Measurements from ENCODE around the gene HLA-B. TPM values are rescaled to one million over a fixed set of nuclear protein-coding genes. Genes with fewer than 3 reads are reported as not detected.

HLA-B gene
- total and polyA plus RNA-seq, 2 donors from 2014 or later, result 1,348 to 1,532 TPM

GRCh38 chr6:31403283-31404060, 46.5 kb upstream of the HLA-B start, which contains the start of gene MICA:
Gene MICA (plus strand): TSS chr6:31403595. CDS start chr6:31403633, 38 bp downstream.
- intact Hi-C loops (cut with DNase I), result no loop called here
- Histone ChIP-seq H3K9me3 (ENCODE audit: control insufficient read depth in 2 of 3, insufficient read depth in 1 of 3, low read length in 3 of 3) (no peaks in the 10 kb centered on the region), H3K27ac (ENCODE audit: low read depth in 2 of 2, low read length in 2 of 2) (peak within 1 kb of the TSS; percentile 78 to 91), H3K27me3 (ENCODE audit: control insufficient read depth, insufficient read depth, low read length) (no peaks in the 10 kb centered on the region), H3K4me1 (ENCODE audit: control insufficient read depth in 2 of 3, insufficient read depth in 2 of 3, low read depth in 1 of 3, low read length in 3 of 3) (peaks cover 0 to 20% (median 17%) of the 10 kb centered on the region in 3 donors), H3K9ac (ENCODE audit: low read length in 3 of 3) (peak within 1 kb of the TSS; percentile 44 to 80 (median 72)), H3K36me3 (ENCODE audit: control insufficient read depth in 2 of 3, insufficient read depth in 3 of 3, low read length in 3 of 3) (no peaks in the 10 kb centered on the region), H3K4me3 (ENCODE audit: low read length in 3 of 3) (peak within 1 kb of the TSS; percentile 67 to 86 (median 84))
- TF ChIP-seq CTCF (IDR thresholded peaks at IDR 0.05; ENCODE audit: borderline replicate concordance, extremely low read depth, insufficient read depth), result no peak
- FAIRE-seq (no peak), DNase-seq (peak; percentile 84 to 95 (median 93))

- peak overlapping the region in 2 of 3 donors; percentile 72 to 78 for H3K9ac ChIP-seq (ENCODE audit: low read length in 3 of 3)
These were observed 45.6 kb upstream of the HLA-B start for GRCh38 chr6:31402324-31403282.

GRCh38 chr6:31401403-31401802, 44.4 kb upstream of the HLA-B start:
- Histone ChIP-seq H3K4me3 (ENCODE audit: low read length in 3 of 3) (peak overlapping the region in 2 of 3 donors; percentile 79 to 84), H3K36me3 (ENCODE audit: control insufficient read depth in 2 of 3, insufficient read depth in 3 of 3, low read length in 3 of 3) (no peaks in the 10 kb centered on the region), H3K4me1 (ENCODE audit: control insufficient read depth in 2 of 3, insufficient read depth in 2 of 3, low read depth in 1 of 3, low read length in 3 of 3) (peaks cover 0 to 20% (median 17%) of the 10 kb centered on the region in 3 donors), H3K27ac (ENCODE audit: low read depth in 2 of 2, low read length in 2 of 2) (peak overlapping the region; percentile 97 to 99), H3K9ac (ENCODE audit: low read length in 3 of 3) (peak overlapping the region in 2 of 3 donors; percentile 63 to 94), H3K27me3 (ENCODE audit: control insufficient read depth, insufficient read depth, low read length) (no peaks in the 10 kb centered on the region), H3K9me3 (ENCODE audit: control insufficient read depth in 2 of 3, insufficient read depth in 1 of 3, low read length in 3 of 3) (no peaks in the 10 kb centered on the region)
- FAIRE-seq (no peak), DNase-seq (peak in 2 of 5 donors; percentile 21 to 64)
- TF ChIP-seq CTCF (IDR thresholded peaks at IDR 0.05; ENCODE audit: borderline replicate concordance, extremely low read depth, insufficient read depth), result no peak
- intact Hi-C loops (cut with DNase I), result no loop called here

More at GRCh38 chr6:31402324-31403282, 45.6 kb upstream of the HLA-B start:
- intact Hi-C loops (cut with DNase I), result no loop called here
- no peaks in the 10 kb centered on the region for H3K36me3 ChIP-seq (ENCODE audit: control insufficient read depth in 2 of 3, insufficient read depth in 3 of 3, low read length in 3 of 3)
- no peak for TF ChIP-seq CTCF (IDR thresholded peaks at IDR 0.05; ENCODE audit: borderline replicate concordance, extremely low read depth, insufficient read depth)
- no peaks in the 10 kb centered on the region for H3K9me3 ChIP-seq (ENCODE audit: control insufficient read depth in 2 of 3, insufficient read depth in 1 of 3, low read length in 3 of 3)
- peak overlapping the region; percentile 40 to 84 (median 68) for H3K4me3 ChIP-seq (ENCODE audit: low read length in 3 of 3)
- peaks cover 0 to 20% (median 17%) of the 10 kb centered on the region in 3 donors for H3K4me1 ChIP-seq (ENCODE audit: control insufficient read depth in 2 of 3, insufficient read depth in 2 of 3, low read depth in 1 of 3, low read length in 3 of 3)
- DNase-seq (peak in 3 of 5 donors; percentile 12 to 54 (median 23)), FAIRE-seq (no peak)
- no peaks in the 10 kb centered on the region for H3K27me3 ChIP-seq (ENCODE audit: control insufficient read depth, insufficient read depth, low read length)
- peak overlapping the region; percentile 78 to 91 for H3K27ac ChIP-seq (ENCODE audit: low read depth in 2 of 2, low read length in 2 of 2)

Data from kidney (tissue), 14 donors.